ENCODE data around the gene TXNIP. TPM values are rescaled to one million over a fixed set of nuclear protein-coding genes. Genes with fewer than 3 reads are reported as not detected.

The TXNIP gene, protein sequence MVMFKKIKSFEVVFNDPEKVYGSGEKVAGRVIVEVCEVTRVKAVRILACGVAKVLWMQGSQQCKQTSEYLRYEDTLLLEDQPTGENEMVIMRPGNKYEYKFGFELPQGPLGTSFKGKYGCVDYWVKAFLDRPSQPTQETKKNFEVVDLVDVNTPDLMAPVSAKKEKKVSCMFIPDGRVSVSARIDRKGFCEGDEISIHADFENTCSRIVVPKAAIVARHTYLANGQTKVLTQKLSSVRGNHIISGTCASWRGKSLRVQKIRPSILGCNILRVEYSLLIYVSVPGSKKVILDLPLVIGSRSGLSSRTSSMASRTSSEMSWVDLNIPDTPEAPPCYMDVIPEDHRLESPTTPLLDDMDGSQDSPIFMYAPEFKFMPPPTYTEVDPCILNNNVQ
- total RNA-seq: 100 to 1,000 TPM; 268 to 328 TPM
- polyA plus RNA-seq (ENCODE audit: insufficient read depth, low read depth, low replicate concordance): 274 TPM
- long read RNA-seq, donor 1, transcript TXNIP-204 (8 exons, 2,926 nt): major isoform, 80 of 160 reads
- long read RNA-seq, donor 1, partial matches to known transcripts: 74 of 160 reads
- long read RNA-seq, donor 1, other reads (novel, unspliced or antisense): 0 of 160 reads
- long read RNA-seq, donor 2, transcript TXNIP-204 (8 exons, 2,926 nt): major isoform, 48 of 84 reads
- long read RNA-seq, donor 2, partial matches to known transcripts: 36 of 84 reads
- long read RNA-seq, donor 2, other reads (novel, unspliced or antisense): 0 of 84 reads

DNA sequence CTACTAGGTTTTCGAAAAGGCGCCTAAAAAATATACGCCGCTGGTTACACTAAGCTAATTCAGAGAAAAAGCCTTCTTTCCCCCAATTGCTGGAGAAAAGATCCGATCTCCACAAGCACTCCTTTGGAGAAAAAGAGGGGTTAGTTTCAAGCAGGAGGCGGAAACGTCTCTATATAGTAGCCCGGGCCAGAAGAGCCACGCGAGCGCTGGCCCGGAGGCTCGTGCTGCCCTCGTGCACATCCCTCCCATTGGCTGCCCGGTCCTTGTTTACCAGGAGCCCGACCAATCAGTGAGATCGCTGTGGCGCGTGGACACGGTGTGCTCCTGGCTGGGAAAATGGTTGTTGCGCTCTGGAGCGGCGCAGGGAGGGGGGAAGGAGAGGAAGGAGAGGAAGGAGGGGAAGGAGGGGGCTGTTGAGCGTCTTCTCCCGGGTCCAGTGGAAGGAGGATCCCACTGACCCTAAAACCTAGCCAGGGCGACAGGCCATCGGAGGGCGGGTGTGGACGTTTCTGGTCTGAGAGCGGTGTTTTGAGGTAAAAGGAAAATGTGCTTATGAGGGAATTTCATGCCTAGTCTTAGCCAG is at the start of gene TXNIP:
TXNIP (minus strand) TSS at position 147 of the 583 bp plus-strand sequence. CDS start 313 bp downstream, outside the sequence.
- TF ChIP-seq POLR2A (IDR thresholded peaks at IDR 0.05): no peak
- TF ChIP-seq, protein P1, sequence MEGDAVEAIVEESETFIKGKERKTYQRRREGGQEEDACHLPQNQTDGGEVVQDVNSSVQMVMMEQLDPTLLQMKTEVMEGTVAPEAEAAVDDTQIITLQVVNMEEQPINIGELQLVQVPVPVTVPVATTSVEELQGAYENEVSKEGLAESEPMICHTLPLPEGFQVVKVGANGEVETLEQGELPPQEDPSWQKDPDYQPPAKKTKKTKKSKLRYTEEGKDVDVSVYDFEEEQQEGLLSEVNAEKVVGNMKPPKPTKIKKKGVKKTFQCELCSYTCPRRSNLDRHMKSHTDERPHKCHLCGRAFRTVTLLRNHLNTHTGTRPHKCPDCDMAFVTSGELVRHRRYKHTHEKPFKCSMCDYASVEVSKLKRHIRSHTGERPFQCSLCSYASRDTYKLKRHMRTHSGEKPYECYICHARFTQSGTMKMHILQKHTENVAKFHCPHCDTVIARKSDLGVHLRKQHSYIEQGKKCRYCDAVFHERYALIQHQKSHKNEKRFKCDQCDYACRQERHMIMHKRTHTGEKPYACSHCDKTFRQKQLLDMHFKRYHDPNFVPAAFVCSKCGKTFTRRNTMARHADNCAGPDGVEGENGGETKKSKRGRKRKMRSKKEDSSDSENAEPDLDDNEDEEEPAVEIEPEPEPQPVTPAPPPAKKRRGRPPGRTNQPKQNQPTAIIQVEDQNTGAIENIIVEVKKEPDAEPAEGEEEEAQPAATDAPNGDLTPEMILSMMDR (IDR thresholded peaks at IDR 0.05): no peak
- Histone ChIP-seq H3K4me3 (peak within 1 kb of the TSS; percentile 82 to 91), H3K9me3 (no peaks in the 10 kb centered on the region), H3K27me3 (no peaks in the 10 kb centered on the region), H3K4me1 (peaks cover 25% of the 10 kb centered on the region), H3K27ac (peak within 1 kb of the TSS; percentile 95 to 98), H3K36me3 (ENCODE audit: low read depth, missing control alignments) (no peaks in the 10 kb centered on the region)
- WGBS, 2 donors: 0% methylated on average over 30 of the region's 30 CpGs
- DNase-seq: peak; percentile 100
- intact Hi-C loops (cut with DNase I; ENCODE audit: low total_unique reads): no loop called here

DNA sequence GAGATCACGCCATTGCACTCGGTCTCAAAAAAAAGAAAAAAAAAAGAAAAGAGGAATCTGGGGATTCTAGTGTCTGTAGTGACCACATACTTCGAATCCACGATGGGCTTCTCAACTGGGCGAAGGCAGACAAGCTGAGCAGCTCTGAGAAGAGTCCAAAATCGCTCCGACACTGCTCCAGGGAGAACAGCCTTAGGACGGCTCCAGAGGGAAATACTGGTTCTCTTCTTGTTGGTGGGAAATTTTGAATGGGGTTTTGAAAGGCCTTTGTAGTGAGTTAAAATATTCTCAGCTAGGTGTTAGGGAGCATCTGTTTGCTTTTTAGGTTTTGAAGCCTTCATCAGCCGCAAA is 43.4 kb upstream of the TXNIP start:
- intact Hi-C loops (cut with DNase I; ENCODE audit: low total_unique reads): no loop called here

DNA sequence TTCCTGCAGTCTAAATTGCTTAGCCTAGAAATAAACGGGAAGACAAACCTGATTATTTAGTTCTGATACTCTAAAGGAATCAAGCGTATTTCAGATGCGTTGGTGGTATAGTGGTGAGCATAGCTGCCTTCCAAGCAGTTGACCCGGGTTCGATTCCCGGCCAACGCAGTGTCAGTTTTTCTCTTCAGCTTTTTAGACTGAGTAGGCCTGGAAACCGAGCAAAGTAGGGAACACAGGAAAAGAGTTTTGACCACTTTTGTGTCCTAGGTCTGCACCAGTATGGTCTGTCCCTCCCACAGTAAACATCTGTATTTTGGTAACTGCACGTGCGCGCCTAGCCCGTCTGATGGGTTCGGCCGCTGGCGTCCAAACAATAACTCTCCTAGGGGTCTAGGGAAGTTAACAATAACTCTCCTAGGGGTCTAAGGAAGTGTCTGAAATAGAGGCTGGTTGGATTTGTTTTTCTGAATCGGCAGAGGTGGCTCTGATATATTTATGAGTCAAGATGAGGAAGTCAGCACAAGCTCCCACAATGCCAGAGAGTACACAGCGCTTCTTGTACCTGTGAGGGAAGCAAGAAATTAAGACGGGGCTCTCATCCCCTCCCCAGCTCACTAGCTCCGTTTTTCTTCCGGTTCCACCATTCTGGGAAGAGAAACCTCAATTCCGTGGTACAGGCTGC is 40.7 kb upstream of the TXNIP start:
- peak; percentile 85 for DNase-seq
- Histone ChIP-seq H3K27me3 (no peaks in the 10 kb centered on the region), H3K4me3 (peak overlapping the region; percentile 56 to 81), H3K27ac (peak overlapping the region; percentile 98), H3K9me3 (no peaks in the 10 kb centered on the region), H3K4me1 (no peaks in the 10 kb centered on the region), H3K36me3 (ENCODE audit: low read depth, missing control alignments) (no peaks in the 10 kb centered on the region)
- TF ChIP-seq, protein P1 (IDR thresholded peaks at IDR 0.05): no peak
- TF ChIP-seq POLR2A (IDR thresholded peaks at IDR 0.05): no peak
- WGBS, 2 donors: 0 to 1% methylated on average over 21 of the region's 21 CpGs
- intact Hi-C loops (cut with DNase I; ENCODE audit: low total_unique reads): no loop called here

More for the DNA sequence above, 43.4 kb upstream of the TXNIP start:
- peak overlapping the region; percentile 56 to 81 for H3K4me3 ChIP-seq
- WGBS, 2 donors: 12 to 31% methylated on average over 9 of the region's 9 CpGs
- peak overlapping the region; percentile 98 for H3K27ac ChIP-seq
- no peaks in the 10 kb centered on the region for H3K27me3 ChIP-seq
- TF ChIP-seq POLR2A (IDR thresholded peaks at IDR 0.05): no peak
- TF ChIP-seq, protein P1 (IDR thresholded peaks at IDR 0.05): no peak
- H3K4me1 ChIP-seq: no peaks in the 10 kb centered on the region
- no peaks in the 10 kb centered on the region for H3K9me3 ChIP-seq
- H3K36me3 ChIP-seq (ENCODE audit: low read depth, missing control alignments): no peaks in the 10 kb centered on the region
- DNase-seq: no peak

DNA sequence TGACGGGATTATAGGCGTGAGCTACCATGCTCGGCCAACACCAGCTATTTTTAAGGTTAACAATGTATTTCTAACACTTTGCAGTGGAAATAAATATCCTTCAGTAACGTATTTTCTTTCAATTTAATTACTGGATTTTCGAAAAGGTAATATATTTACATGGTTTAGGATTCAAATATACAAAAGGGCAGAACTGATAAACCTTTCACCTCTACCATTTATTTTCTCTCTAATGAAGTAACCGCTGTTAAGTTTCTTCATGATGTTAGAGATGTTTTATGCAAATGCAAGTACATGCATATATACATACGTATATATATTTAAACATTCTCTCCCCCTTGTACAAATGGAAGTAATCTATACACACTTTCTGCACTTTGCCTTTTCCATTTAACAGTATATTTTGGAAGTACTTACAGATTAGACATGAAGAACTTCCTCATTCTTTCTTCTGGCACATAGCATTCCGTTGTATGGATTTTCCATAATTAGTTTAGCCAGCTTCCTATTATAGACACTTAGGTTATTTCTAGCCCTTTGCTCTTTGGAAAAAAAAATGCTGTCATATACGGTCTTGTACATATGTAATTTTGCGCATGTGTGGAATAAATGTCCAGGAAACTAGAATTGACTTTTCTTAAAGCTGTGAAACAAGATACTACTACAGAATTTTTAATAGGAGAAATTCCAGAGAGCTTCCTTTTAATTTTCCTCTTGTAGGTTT is 40.0 kb upstream of the TXNIP start:
- intact Hi-C loops (cut with DNase I; ENCODE audit: low total_unique reads): no loop called here
- Histone ChIP-seq H3K9me3 (no peaks in the 10 kb centered on the region), H3K27me3 (no peaks in the 10 kb centered on the region), H3K36me3 (ENCODE audit: low read depth, missing control alignments) (no peaks in the 10 kb centered on the region), H3K4me3 (peak overlapping the region; percentile 56 to 81), H3K27ac (peak overlapping the region; percentile 61 to 98), H3K4me1 (no peaks in the 10 kb centered on the region)
- DNase-seq: no peak
- TF ChIP-seq POLR2A (IDR thresholded peaks at IDR 0.05): no peak
- TF ChIP-seq, protein P1 (IDR thresholded peaks at IDR 0.05): no peak
- WGBS, 2 donors: 7% methylated on average over 10 of the region's 10 CpGs
